ENCODE data around the gene GOLGA6D.
"Not testable (repeated sequence)": the region's sequence is repeated elsewhere in the genome, so short reads cannot be mapped to it uniquely, and the experiment has no call there.

GRCh38 chr15:75332093-75332492 is 49.5 kb downstream of the GOLGA6D start:
- TF ChIP-seq, protein P1, sequence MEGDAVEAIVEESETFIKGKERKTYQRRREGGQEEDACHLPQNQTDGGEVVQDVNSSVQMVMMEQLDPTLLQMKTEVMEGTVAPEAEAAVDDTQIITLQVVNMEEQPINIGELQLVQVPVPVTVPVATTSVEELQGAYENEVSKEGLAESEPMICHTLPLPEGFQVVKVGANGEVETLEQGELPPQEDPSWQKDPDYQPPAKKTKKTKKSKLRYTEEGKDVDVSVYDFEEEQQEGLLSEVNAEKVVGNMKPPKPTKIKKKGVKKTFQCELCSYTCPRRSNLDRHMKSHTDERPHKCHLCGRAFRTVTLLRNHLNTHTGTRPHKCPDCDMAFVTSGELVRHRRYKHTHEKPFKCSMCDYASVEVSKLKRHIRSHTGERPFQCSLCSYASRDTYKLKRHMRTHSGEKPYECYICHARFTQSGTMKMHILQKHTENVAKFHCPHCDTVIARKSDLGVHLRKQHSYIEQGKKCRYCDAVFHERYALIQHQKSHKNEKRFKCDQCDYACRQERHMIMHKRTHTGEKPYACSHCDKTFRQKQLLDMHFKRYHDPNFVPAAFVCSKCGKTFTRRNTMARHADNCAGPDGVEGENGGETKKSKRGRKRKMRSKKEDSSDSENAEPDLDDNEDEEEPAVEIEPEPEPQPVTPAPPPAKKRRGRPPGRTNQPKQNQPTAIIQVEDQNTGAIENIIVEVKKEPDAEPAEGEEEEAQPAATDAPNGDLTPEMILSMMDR (conservative IDR thresholded peaks at IDR 0.05; ENCODE audit: low read length): not testable (repeated sequence)
- not testable (repeated sequence) for TF ChIP-seq EZH2phosphoT487 (IDR thresholded peaks at IDR 0.05; ENCODE audit: borderline replicate concordance, low read depth, low read length)

Data from OCI-LY7 (cell line).